GM10266 (cell line): ENCODE measurements around the gene SPG7.

ENCODE experiments used
- DNase-seq: peaks from one replicate; pipeline ENCODE4 v3.0.0; 2012; ENCODE audit errors: extremely low spot score
- CTCF ChIP-seq: IDR thresholded peaks from 2 replicates; pipeline ENCODE4 v1.5.1; 2012; ENCODE audit warnings: mild to moderate bottlenecking, low read depth; ENCODE audit not compliant: control insufficient read depth, insufficient read depth; ENCODE audit errors: missing control alignments

The SPG7 gene

GRCh38 chr16:89600427-89600826 is 92.2 kb downstream of the SPG7 start:
- DNase-seq: no peak
- no peak for TF ChIP-seq CTCF

- DNase-seq: no peak
- TF ChIP-seq CTCF: no peak
Measured at GRCh38 chr16:89600956-89601355, 92.8 kb downstream of the SPG7 start.

- no peak for DNase-seq
- TF ChIP-seq CTCF: no peak
Measured at GRCh38 chr16:89601906-89602272, 93.7 kb downstream of the SPG7 start.

GRCh38 chr16:89602273-89602951 is 94.2 kb downstream of the SPG7 start:
- peak; percentile 74 for DNase-seq
- TF ChIP-seq CTCF: no peak

GRCh38 chr16:89602952-89603590 is 94.9 kb downstream of the SPG7 start:
- no peak for DNase-seq
- TF ChIP-seq CTCF: no peak

GRCh38 chr16:89604764-89605163 is 96.6 kb downstream of the SPG7 start:
- no peak for DNase-seq
- TF ChIP-seq CTCF: no peak
